Measurements from ENCODE around the gene KLHL12.

KLHL12 gene

GRCh38 chr1:202952099-202952498, 25.1 kb upstream of the KLHL12 start:
- no peak for DNase-seq (ENCODE audit: low read depth)
- TF ChIP-seq, protein P1, sequence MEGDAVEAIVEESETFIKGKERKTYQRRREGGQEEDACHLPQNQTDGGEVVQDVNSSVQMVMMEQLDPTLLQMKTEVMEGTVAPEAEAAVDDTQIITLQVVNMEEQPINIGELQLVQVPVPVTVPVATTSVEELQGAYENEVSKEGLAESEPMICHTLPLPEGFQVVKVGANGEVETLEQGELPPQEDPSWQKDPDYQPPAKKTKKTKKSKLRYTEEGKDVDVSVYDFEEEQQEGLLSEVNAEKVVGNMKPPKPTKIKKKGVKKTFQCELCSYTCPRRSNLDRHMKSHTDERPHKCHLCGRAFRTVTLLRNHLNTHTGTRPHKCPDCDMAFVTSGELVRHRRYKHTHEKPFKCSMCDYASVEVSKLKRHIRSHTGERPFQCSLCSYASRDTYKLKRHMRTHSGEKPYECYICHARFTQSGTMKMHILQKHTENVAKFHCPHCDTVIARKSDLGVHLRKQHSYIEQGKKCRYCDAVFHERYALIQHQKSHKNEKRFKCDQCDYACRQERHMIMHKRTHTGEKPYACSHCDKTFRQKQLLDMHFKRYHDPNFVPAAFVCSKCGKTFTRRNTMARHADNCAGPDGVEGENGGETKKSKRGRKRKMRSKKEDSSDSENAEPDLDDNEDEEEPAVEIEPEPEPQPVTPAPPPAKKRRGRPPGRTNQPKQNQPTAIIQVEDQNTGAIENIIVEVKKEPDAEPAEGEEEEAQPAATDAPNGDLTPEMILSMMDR (IDR thresholded peaks at IDR 0.05; ENCODE audit: control insufficient read depth, extremely low read depth, insufficient read depth), result no peak
- no peak overlapping the region for H3K4me3 ChIP-seq (ENCODE audit: low read depth, low read length)

GRCh38 chr1:202951437-202951836, 24.4 kb upstream of the KLHL12 start:
- H3K4me3 ChIP-seq (ENCODE audit: low read depth, low read length), result no peak overlapping the region
- no peak for DNase-seq (ENCODE audit: low read depth)
- TF ChIP-seq, protein P1 (IDR thresholded peaks at IDR 0.05; ENCODE audit: control insufficient read depth, extremely low read depth, insufficient read depth), result no peak

DNA sequence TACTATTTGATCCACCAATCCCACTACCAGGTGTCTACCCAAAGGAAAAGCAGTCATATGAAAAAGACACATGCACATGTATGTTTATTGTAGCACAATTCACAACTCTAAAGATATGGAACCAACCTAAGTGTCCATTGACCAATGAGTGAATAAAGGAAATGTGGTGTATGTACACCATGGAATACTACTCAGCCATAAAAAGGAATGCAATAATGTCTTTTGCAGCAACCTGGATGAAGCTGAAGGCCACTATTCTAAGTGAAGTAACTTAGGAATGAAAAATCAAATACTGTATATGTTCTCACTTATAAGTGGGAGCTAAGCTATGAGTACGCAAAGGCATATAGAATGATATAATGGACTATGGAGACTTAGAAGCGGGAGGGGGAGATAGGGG, 18.4 kb upstream of the KLHL12 start:
- TF ChIP-seq, protein P1 (IDR thresholded peaks at IDR 0.05; ENCODE audit: control insufficient read depth, extremely low read depth, insufficient read depth), result no peak
- H3K4me3 ChIP-seq (ENCODE audit: low read depth, low read length), result no peak overlapping the region
- DNase-seq (ENCODE audit: low read depth), result no peak

- H3K4me3 ChIP-seq (ENCODE audit: low read depth, low read length), result no peak overlapping the region
- DNase-seq (ENCODE audit: low read depth), result no peak
- TF ChIP-seq, protein P1 (IDR thresholded peaks at IDR 0.05; ENCODE audit: control insufficient read depth, extremely low read depth, insufficient read depth), result no peak
Observed at GRCh38 chr1:202944438-202944921, 17.4 kb upstream of the KLHL12 start.

GRCh38 chr1:202942426-202942825, 15.4 kb upstream of the KLHL12 start:
- TF ChIP-seq, protein P1 (IDR thresholded peaks at IDR 0.05; ENCODE audit: control insufficient read depth, extremely low read depth, insufficient read depth), result no peak
- H3K4me3 ChIP-seq (ENCODE audit: low read depth, low read length), result no peak overlapping the region
- DNase-seq (ENCODE audit: low read depth), result no peak

DNA sequence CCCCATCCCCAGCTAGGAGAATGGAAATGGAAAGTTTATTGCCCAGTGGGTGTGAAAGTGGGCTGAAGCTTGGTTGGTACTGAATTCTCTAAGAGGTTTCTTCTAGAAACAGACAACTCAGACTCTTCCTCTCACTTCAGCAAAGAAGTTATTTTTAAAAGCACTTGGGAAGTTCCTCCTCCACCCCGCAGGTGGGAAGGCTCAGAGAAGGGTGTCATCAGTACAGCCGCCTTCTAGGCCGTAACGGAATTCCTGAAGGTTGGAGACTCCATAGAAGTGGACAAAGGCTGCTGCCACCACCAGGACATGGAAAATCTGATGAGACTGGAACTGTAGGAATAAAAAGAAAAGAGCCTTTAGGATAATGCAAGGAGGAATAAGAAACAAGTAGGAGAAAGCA, 14.3 kb upstream of the KLHL12 start:
- DNase-seq (ENCODE audit: low read depth), result no peak
- H3K4me3 ChIP-seq (ENCODE audit: low read depth, low read length), result no peak overlapping the region

GRCh38 chr1:202940561-202940960, 13.5 kb upstream of the KLHL12 start:
- DNase-seq (ENCODE audit: low read depth), result no peak
- no peak overlapping the region for H3K4me3 ChIP-seq (ENCODE audit: low read depth, low read length)
- TF ChIP-seq, protein P1 (IDR thresholded peaks at IDR 0.05; ENCODE audit: control insufficient read depth, extremely low read depth, insufficient read depth), result no peak

More for the DNA sequence above, 14.3 kb upstream of the KLHL12 start:
- TF ChIP-seq, protein P1 (IDR thresholded peaks at IDR 0.05; ENCODE audit: control insufficient read depth, extremely low read depth, insufficient read depth), result no peak
